Esophagus squamous epithelium (tissue), 4 donors: ENCODE data around the gene PRRT2.

Source experiments
- CTCF ChIP-seq, 6 experiments: fragments of 450-650 bp in 4 of 6; fragments of 200-600 bp in 2 of 6; sonication (generic) in 2 of 6; IDR thresholded peaks; one replicate each; pipeline ENCODE4 v1.5.1; 2016 to 2019; ENCODE audit warnings: antibody characterized with exemption in 6 of 6, mild to moderate bottlenecking in 4 of 6, moderate library complexity in 4 of 6
- POLR2A ChIP-seq, 4 donors: fragments of 450-650 bp; IDR thresholded peaks; one replicate each; pipeline ENCODE4 v1.6.1; 2017; ENCODE audit warnings: antibody characterized with exemption in 4 of 4, mild to moderate bottlenecking in 4 of 4, moderate library complexity in 3 of 4

GRCh38 chr16:29809850-29810698, 1.9 kb upstream of the PRRT2 start:
- TF ChIP-seq CTCF (IDR thresholded peaks at IDR 0.05) (no peak), POLR2A (IDR thresholded peaks at IDR 0.05) (no peak)
